Ectodermal cell (in vitro differentiated cells): Measurements from ENCODE around the gene CTNNA2.

Experiments
- H3K27ac ChIP-seq: 2 replicates; pipeline ENCODE4 v1.7.0; 2013; ENCODE audit warnings: mild to moderate bottlenecking, low read depth, low read length; ENCODE audit not compliant: insufficient read depth, poor library complexity, severe bottlenecking
- H3K27me3 ChIP-seq: 2 replicates; pipeline ENCODE4 v1.7.0; 2013; ENCODE audit warnings: mild to moderate bottlenecking, low read length; ENCODE audit not compliant: insufficient read depth, control insufficient read depth, poor library complexity, severe bottlenecking
- H3K36me3 ChIP-seq: one replicate; pipeline ENCODE4 v1.7.0; 2013; ENCODE audit warnings: low read length; ENCODE audit not compliant: control insufficient read depth, insufficient read depth
- H3K4me1 ChIP-seq: one replicate; pipeline ENCODE4 v1.7.0; 2013; ENCODE audit warnings: low read length; ENCODE audit not compliant: control insufficient read depth, insufficient read depth
- H3K4me3 ChIP-seq: 2 replicates; pipeline ENCODE4 v1.7.0; 2013; ENCODE audit warnings: low read depth, low read length, control low read depth; ENCODE audit not compliant: insufficient read depth
- H3K9me3 ChIP-seq: 2 replicates; pipeline ENCODE4 v1.7.0; 2013; ENCODE audit warnings: mild to moderate bottlenecking, low read length, moderate library complexity; ENCODE audit not compliant: control insufficient read depth
- WGBS, 2 experiments: methylation state at CpG; one replicate each; pipeline ENCODE4 v1.1.7; 2013; ENCODE audit warnings: missing lambda C conversion rate in 2 of 2; 5-methylcytosine and 5-hydroxymethylcytosine counted together

Gene CTNNA2

DNA sequence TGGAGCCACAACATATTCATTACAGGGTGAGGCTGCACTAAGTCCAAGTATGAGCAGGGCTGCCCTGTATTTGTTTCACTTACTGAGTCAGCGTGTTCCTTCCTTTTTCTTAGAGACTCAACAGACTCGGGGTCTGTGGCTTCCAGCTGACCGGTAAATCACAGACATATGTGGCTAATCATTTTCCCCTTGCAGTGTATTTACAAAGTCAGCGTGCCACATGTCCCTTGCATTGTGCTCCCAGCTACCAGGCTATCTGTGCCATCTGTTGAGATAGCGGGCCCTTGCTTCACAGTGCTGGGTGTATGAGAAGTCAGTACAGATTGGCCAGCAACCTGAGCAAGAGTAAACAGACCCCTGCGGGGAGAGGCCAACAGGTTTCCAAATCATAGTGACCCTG, 537.4 kb downstream of the CTNNA2 start:
- WGBS, 2 experiments = 92 to 93% methylated on average over 6 of the region's 6 CpGs

GRCh38 chr2:80053522-80054345, 540.9 kb downstream of the CTNNA2 start:
- Histone ChIP-seq H3K4me3 (no peak overlapping the region), H3K27ac (no peak overlapping the region), H3K27me3 (no peaks in the 10 kb centered on the region), H3K9me3 (no peaks in the 10 kb centered on the region), H3K4me1 (peaks cover 13% of the 10 kb centered on the region), H3K36me3 (no peaks in the 10 kb centered on the region)
- 43% methylated on average over 6 of the region's 8 CpGs for WGBS, 2 experiments

More for the DNA sequence above, 537.4 kb downstream of the CTNNA2 start:
- Histone ChIP-seq H3K9me3 (no peaks in the 10 kb centered on the region), H3K4me3 (no peak overlapping the region), H3K27me3 (no peaks in the 10 kb centered on the region), H3K27ac (no peak overlapping the region), H3K36me3 (no peaks in the 10 kb centered on the region), H3K4me1 (peaks cover 6% of the 10 kb centered on the region)

DNA sequence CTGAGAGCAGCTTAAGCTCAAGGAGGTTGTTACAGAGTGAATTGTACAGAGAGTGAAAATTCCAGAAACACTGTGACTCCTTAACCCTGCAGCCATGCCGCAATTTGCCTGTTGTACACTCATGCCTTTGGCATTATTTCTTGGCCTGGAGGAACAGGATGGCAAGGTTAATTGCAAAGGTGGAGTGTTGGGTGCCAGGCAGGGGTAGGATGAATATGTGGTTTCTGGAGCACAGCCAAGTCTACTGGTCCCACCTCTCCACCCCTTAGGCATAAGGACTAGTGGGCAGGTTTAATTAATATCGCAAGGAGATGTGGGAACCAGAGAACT, 541.5 kb downstream of the CTNNA2 start:
- H3K4me1 ChIP-seq = peaks cover 14% of the 10 kb centered on the region
- WGBS, 2 experiments = 85 to 95% methylated on average over 2 of the region's 2 CpGs

GRCh38 chr2:80057956-80058355, 545.1 kb downstream of the CTNNA2 start:
- Histone ChIP-seq H3K9me3 (no peaks in the 10 kb centered on the region), H3K36me3 (no peaks in the 10 kb centered on the region), H3K27ac (no peak overlapping the region), H3K4me1 (peaks cover 14% of the 10 kb centered on the region), H3K4me3 (no peak overlapping the region), H3K27me3 (no peaks in the 10 kb centered on the region)
- 100% methylated on average over 1 of the region's 1 CpG for WGBS, 2 experiments

More for the DNA sequence above, 541.5 kb downstream of the CTNNA2 start:
- Histone ChIP-seq H3K27me3 (no peaks in the 10 kb centered on the region), H3K27ac (no peak overlapping the region), H3K4me3 (no peak overlapping the region), H3K36me3 (no peaks in the 10 kb centered on the region), H3K9me3 (no peaks in the 10 kb centered on the region)

DNA sequence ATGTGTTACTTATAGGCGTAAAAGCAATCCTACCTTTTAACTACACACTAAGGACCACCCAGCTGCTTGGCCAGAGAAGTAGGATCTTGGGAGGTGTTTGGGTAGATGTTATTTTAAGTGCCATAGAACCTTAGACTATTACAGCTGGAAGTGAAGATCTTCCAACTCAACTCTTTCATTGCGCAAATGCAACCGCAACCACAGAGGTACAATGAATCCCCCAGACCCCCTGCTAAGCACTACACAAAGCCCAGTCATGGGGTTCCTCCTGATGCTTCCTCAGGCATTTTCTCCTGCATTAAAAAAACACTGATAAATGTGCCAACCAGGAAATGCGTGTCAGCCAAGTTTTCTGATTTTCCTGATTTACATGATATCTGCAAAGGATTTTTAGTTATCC, 545.7 kb downstream of the CTNNA2 start:
- Histone ChIP-seq H3K27ac (no peak overlapping the region), H3K9me3 (no peaks in the 10 kb centered on the region), H3K27me3 (no peaks in the 10 kb centered on the region), H3K4me1 (peaks cover 13% of the 10 kb centered on the region), H3K36me3 (no peaks in the 10 kb centered on the region), H3K4me3 (no peak overlapping the region)
- WGBS, 2 experiments = 32 to 38% methylated on average over 3 of the region's 4 CpGs

DNA sequence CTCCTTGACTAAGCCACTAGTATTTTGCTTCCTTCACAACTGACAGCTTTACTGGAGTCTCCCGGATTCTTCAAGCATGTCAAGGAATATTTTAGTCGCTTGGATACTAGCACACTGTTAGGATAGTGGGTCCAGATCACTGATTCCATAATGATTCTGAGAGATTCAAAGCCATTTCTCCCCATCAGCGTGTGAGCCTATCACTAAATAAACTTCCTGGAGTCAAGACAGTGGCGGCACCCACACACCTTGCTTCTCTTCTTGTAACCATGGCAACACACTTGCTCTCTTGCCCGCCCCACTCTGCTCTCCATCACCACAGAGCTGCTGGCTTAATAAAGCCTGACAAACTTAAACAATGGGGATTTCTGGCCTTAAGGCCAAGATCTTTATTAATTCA, 546.6 kb downstream of the CTNNA2 start:
- Histone ChIP-seq H3K9me3 (no peaks in the 10 kb centered on the region), H3K27ac (no peak overlapping the region), H3K27me3 (no peaks in the 10 kb centered on the region), H3K4me3 (no peak overlapping the region), H3K4me1 (peaks cover 8% of the 10 kb centered on the region), H3K36me3 (no peaks in the 10 kb centered on the region)
- 87 to 90% methylated on average over 5 of the region's 5 CpGs for WGBS, 2 experiments

- Histone ChIP-seq H3K27ac (no peak overlapping the region), H3K4me3 (no peak overlapping the region), H3K27me3 (no peaks in the 10 kb centered on the region), H3K9me3 (no peaks in the 10 kb centered on the region), H3K36me3 (no peaks in the 10 kb centered on the region), H3K4me1 (peaks cover 8% of the 10 kb centered on the region)
Measured at GRCh38 chr2:80061881-80062280, 549.0 kb downstream of the CTNNA2 start.

GRCh38 chr2:80062298-80062697, 549.4 kb downstream of the CTNNA2 start:
- H3K36me3 ChIP-seq = no peaks in the 10 kb centered on the region
- no peak overlapping the region for H3K4me3 ChIP-seq
- no peaks in the 10 kb centered on the region for H3K27me3 ChIP-seq
- H3K4me1 ChIP-seq = peaks cover 8% of the 10 kb centered on the region
- no peaks in the 10 kb centered on the region for H3K9me3 ChIP-seq
- H3K27ac ChIP-seq = no peak overlapping the region

- H3K4me3 ChIP-seq = no peak overlapping the region
Measured at GRCh38 chr2:80068038-80068731, 555.3 kb downstream of the CTNNA2 start.

DNA sequence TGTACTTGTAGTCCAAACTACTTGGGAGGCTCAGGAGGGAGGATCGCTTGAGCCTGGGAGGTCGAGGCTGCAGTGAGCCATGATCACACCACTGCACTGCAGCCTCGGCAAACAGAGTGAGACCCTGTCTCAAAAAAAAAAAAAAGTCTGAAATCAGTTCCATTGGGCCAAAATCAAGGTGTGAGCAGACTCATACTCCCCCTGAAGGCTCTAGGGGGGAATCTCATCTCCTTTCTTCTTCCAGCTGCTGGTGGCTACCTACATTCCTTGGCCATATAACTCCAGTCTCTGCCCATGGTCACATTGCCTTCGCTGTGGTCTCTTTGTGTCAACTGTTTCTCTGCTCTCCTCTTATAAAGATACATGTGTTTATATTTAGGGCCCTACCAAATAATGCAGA, 557.7 kb downstream of the CTNNA2 start:
- WGBS, 2 experiments = 91 to 94% methylated on average over 3 to 4 of the region's 4 CpGs

More at GRCh38 chr2:80068038-80068731, 555.3 kb downstream of the CTNNA2 start:
- H3K27ac ChIP-seq = no peak overlapping the region
- H3K27me3 ChIP-seq = no peaks in the 10 kb centered on the region
- H3K9me3 ChIP-seq = no peaks in the 10 kb centered on the region
- H3K36me3 ChIP-seq = no peaks in the 10 kb centered on the region
- H3K4me1 ChIP-seq = no peaks in the 10 kb centered on the region
- WGBS, 2 experiments = 95 to 96% methylated on average over 4 of the region's 4 CpGs

More for the DNA sequence above, 557.7 kb downstream of the CTNNA2 start:
- Histone ChIP-seq H3K27me3 (no peaks in the 10 kb centered on the region), H3K27ac (no peak overlapping the region), H3K4me1 (no peaks in the 10 kb centered on the region), H3K9me3 (no peaks in the 10 kb centered on the region), H3K36me3 (no peaks in the 10 kb centered on the region), H3K4me3 (no peak overlapping the region)
